DND-41 (cell line): ENCODE measurements around the gene RBMS3.

Experiments used
- EZH2 ChIP-seq: IDR thresholded peaks from 3 replicates; pipeline ENCODE4 v1.6.1; 2012; ENCODE audit warnings: borderline replicate concordance, low read depth, mild to moderate bottlenecking, moderate library complexity, low read length, inconsistent platforms; ENCODE audit not compliant: severe bottlenecking
- TF ChIP-seq, protein P1 (sequence below): IDR thresholded peaks from 2 replicates; pipeline ENCODE4 v1.5.1; 2012; ENCODE audit warnings: borderline replicate concordance, low read length, moderate library complexity, mild to moderate bottlenecking; ENCODE audit not compliant: poor library complexity, severe bottlenecking; ENCODE audit errors: extremely low read depth

DNA sequence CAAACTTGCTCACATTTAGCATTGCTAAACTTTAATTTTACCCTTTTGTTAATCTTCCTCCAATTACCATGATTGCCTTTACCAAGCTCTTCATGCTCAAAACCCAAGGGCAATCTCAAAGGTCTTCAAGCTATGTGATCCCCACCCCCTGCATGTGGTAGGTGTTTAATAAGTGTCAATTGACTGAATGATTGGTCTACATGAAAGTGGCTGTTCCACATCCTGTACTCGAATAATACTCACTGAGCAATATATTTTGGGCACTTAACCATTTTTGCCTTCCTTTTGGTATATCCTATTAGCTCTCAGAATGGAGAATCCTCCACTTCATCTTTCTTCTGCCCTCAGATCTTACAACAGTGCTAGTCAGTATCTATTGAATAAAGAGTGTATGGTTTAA, 17.1 kb downstream of the RBMS3 start:
- no peak for TF ChIP-seq EZH2
- TF ChIP-seq, protein P1, sequence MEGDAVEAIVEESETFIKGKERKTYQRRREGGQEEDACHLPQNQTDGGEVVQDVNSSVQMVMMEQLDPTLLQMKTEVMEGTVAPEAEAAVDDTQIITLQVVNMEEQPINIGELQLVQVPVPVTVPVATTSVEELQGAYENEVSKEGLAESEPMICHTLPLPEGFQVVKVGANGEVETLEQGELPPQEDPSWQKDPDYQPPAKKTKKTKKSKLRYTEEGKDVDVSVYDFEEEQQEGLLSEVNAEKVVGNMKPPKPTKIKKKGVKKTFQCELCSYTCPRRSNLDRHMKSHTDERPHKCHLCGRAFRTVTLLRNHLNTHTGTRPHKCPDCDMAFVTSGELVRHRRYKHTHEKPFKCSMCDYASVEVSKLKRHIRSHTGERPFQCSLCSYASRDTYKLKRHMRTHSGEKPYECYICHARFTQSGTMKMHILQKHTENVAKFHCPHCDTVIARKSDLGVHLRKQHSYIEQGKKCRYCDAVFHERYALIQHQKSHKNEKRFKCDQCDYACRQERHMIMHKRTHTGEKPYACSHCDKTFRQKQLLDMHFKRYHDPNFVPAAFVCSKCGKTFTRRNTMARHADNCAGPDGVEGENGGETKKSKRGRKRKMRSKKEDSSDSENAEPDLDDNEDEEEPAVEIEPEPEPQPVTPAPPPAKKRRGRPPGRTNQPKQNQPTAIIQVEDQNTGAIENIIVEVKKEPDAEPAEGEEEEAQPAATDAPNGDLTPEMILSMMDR: no peak
